Adrenal gland (tissue), 5 donors: ENCODE data around the gene PHLDB1.

Experiments used
- CTCF ChIP-seq, 6 experiments: fragments of 450-650 bp in 4 of 6; fragments of 200-600 bp in 2 of 6; sonication (generic) in 1 of 6; IDR thresholded peaks; 1 replicate in 5 of 6; 2 replicates in 1 of 6; pipeline versions ENCODE4 v1.5.1 to v1.8.0; 2016 to 2021; ENCODE audit warnings: antibody characterized with exemption in 6 of 6, mild to moderate bottlenecking in 2 of 6, moderate library complexity in 1 of 6
- POLR2A ChIP-seq, 2 donors: fragments of 450-650 bp; IDR thresholded peaks; one replicate each; pipeline ENCODE4 v1.6.1; 2017; ENCODE audit warnings: antibody characterized with exemption in 2 of 2, mild to moderate bottlenecking in 2 of 2, moderate library complexity in 1 of 2
- donor health status: DM: no; HTN: no; CAD: no.

GRCh38 chr11:118643142-118643994, 36.0 kb downstream of the PHLDB1 start:
- TF ChIP-seq CTCF (IDR thresholded peaks at IDR 0.05) (no peak), POLR2A (IDR thresholded peaks at IDR 0.05) (no peak)
